GM21717 (cell line): ENCODE measurements around the gene GMDS.
A peak's percentile ranks its signal among the peaks of the same experiment; 100 is the strongest.

Source experiments
- ATAC-seq: cut with Tn5 transposase; IDR thresholded peaks from one replicate; pipeline ENCODE4 v1.9.1; 2021; ENCODE audit warnings: mild to moderate bottlenecking, moderate library complexity; ENCODE audit not compliant: unreplicated experiment

GMDS gene

DNA sequence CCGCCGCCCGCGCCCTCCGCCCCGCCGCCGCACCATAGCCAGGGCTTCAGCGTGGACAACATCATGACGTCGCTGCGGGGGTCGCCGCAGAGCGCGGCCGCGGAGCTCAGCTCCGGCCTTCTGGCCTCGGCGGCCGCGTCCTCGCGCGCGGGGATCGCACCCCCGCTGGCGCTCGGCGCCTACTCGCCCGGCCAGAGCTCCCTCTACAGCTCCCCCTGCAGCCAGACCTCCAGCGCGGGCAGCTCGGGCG, 634.2 kb downstream of the GMDS start:
- ATAC-seq: no peak

GRCh38 chr6:1610497-1611321, 634.7 kb downstream of the GMDS start:
- peak; percentile 15 for ATAC-seq

- ATAC-seq: peak; percentile 49
Measured at GRCh38 chr6:1609648-1610496, 635.5 kb downstream of the GMDS start, which contains the start of gene FOXC1. Gene FOXC1 (plus strand): TSS chr6:1609915. CDS start chr6:1610446, 531 bp downstream.

DNA sequence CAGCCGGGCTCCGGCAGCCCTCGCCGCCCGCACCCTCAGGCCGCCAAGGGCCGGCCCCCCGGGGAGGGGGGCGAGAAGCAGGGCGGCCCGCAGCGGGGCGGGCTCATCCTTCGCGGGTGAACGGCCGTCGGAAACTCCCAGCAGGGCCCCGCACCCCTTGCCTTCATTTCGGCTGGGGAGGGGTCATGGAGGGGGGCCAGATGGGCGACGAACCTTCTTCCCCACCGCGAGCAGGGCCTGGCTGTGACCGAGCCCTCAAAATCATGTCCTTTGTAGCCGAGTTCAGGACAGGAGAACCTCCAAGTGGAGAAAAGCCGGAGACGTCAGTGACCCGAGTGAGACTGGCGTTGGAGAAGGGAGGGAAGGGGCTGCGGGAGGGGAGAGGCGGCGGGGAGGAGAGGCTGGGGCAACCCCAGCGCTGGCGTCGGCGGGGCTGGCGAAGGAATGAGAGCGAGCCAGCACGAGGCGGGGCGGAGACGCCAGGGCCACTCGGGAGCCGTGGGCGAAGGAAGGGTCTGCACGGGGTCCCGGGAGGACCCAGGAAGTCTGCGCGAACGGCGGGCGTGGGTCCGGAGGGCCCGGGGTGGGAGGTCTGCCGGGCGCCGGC, 636.3 kb downstream of the GMDS start:
- ATAC-seq: peak; percentile 14

GRCh38 chr6:1608222-1609040, 637.0 kb downstream of the GMDS start:
- no peak for ATAC-seq

DNA sequence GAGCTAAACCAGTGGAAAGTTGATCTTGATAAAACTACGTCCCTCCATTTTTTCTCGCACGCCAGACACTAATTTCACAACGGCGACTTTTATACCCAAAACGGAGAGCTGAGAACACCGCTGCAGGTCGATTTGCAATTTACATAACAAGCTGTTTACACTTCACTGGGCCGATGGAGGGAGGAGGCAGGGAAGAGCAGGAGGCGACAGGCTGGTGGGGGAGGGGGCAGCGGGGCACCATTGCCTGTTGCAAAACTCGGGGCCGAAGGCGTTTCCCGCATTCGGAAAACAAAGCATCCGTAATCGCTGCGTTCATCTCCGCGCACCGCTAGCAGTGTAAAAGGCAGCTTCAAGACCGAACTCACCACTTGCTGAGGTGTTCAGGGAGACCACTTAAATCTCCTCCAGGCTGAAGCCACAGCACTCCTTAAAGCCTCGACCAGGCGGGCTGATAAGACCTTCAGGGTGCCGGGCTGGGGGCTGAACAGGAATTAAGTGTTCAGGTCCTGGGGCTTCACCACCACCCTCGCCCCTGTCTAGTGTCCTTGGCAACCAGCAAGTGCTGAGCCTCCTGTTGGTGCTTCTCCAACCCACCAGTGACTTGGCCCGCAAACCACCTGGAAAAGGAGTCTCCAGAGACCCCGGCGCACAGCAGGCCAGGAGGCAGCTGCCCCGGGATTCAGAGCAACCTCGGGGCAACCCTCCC, 637.7 kb downstream of the GMDS start:
- no peak for ATAC-seq

DNA sequence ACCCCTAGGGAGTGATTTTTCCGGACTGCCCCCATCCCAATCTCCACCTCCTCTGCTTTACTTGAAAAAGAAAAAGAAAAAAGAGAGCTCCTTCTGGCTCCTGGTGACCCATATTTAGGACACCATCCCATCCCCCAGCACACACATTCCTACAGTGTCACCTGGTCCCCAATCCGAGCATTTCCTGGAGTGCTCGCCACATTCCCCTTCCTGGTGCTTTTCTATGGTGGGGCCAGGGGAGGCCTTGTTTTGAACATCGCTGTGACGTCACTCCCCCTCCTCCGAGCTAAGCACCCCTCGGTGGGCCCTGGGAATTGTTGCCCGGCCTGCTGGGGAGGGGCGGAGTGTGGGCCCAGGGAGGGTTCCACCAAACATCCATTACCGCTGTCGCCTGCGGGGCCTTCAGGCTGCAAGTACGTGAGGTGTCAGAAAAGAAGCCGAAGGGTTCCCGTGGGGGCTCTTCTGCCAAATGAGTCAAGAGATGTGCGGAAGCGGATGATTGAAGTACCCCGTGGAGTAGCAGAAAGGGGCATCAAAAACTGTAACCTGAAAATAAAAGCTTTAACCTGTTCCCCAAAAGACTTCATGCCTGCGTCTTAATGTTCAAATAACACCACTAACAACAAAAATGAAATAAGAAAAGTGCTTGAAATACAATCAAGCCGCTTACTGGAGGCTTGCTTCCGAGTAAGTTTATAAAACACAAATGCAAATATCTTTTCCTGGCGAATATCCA, 638.5 kb downstream of the GMDS start:
- no peak for ATAC-seq

DNA sequence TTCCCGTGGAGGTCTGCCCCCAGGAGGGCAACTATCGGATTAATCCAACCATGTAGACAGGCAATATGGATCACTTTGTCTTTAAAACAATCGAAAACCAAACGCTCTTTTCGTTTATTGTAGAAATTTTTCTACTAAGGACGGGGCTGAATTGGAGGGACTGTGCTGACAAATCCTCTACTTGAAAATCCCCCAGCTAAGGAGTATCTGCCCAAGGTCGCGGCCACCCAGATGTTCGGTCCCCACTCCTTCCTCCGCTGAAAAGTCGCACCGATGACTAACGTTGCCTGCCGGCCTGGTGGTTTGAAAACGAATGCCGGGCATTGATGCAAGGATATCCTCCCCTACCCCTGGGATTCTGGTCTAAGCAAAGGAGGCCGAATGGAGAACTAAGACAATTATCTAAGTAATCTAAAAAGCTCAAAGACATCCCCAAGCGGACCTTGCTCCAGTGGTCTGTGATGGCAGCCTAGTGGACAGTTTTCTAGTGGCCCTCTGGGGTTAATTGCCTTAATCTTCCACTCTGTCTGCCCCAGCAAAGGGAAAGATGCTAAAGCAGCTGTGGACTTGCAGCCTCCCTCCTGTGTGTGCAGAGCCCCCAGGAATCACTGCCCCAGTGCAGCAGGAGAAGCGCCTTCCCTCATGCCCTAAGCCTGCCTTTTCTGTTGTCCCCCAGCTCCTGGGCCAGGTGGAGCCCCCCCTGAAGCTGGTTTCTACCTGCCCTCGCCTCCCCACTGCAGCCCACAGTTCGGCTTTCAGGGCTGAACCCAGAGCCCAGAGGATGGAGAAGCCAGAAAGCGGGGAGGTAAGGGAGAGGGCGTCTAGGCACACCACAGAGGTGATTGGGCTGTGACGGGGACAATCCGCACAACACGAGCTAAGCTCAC, 639.3 kb downstream of the GMDS start:
- ATAC-seq: no peak

DNA sequence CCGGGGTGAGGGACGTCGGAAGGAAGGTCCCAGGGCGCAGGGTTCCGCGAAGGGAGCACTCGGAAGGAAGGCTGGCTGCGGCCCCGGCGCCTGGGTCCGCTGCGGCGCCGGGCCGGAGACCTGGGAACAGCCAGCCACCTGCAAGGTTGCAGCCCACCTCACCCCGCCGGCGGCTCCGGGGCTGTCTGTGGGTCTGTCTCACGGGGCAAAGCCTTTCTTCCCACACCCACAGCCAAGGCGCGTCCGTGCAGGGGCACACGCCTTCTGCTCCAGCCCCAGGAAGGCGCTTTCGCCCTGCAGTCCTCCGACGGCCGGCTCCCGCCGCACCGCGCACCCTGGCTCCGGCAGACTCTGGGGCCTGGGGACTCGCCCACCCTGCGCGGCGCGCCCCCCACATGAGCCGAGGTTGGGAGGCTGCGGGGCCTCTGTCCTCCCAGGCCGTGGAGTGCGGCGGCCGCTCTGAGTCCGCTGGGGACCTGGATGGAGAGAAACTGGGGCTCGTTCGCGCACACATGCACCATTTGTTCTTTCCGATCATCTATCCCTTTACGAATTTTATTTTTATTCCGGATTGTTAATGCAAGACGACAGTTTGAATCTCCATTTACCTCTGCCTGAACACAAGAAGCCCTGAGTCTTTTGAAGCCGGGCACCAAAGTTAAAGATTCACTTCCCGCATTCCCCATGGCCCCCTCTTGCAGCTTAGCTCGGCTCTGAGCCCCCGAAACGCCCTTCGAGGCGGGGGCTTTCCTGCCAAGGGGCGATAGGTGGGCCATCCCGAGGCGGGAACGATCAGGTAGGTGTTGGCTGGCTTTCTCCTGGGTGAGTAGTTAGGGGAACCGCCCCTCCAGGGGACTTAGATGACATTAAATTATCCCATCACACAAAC, 640.2 kb downstream of the GMDS start:
- ATAC-seq: no peak

DNA sequence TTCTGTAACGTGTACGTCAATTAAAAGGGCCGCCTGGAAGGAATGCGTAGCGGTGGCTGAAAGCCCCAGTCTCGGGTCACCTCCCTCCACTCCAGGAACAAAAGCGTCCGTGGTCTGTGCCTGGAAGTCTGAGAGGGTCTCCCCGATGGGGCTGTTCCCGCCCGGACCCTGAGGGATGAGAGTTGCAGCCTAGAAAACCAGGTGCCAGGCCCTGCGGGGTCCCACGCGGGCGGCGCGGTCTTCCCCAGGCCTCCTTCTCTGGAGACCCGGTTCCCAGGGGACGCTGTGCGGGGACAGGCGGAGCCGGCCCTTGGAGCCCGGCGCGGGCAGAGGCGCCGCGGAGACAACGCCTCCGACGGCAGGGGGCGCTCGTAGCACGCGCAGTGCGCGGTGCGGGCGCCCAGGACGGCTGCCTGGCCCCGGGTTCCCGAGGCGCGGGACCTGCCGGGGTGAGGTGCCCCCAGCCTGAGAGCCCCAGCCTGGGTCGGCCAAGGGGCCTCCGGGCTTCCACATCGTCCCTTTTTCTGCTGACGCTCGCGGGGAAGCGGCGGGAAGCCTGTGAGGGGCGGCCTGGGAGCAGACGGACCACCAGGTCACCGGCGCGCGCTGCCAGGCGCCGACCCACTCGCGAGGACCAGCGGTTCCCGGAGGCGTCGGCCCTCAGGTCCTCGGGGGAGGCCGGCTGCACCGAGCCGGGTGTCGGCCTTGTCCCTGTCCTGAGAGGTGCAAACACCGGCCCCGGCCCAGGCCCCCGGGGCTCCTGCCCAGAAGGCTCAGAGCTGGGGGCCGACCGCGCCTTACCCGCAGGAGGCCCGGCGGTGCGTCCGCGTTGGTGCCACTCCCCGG, 641.0 kb downstream of the GMDS start:
- ATAC-seq: no peak

GRCh38 chr6:1603708-1604107, 641.7 kb downstream of the GMDS start:
- no peak for ATAC-seq

DNA sequence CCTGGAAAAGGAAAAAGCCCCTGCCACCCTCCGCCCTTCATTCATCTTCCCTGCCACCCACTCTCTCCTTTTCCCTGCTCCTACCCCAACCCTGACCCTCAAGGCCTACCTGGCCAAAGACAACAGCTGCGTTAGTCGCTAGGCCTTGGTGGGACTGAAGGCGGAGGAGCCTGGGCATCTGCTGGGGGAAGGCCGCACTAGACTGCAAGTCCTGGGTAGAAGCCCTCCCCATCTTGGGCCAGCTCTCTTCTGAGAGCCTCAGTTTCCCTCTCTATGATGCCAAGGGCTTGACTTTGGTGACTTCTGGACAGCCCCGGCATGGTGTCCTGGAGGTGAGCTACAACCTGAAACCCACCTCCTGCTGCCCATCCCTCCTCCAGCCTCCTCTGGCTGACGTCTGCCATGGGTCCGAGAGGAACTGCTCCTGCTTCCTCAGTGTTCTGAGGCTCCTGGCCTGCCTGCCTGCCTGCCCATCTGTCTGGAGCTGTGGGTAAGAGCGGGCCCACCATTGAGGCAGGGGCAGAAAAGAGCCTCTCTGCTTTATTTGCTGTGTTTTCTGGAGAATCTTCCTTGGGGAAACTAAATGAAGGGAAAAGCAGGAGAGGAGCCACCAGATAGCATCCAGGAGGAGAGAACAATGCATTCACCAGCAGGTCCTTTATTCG, 643.2 kb downstream of the GMDS start:
- ATAC-seq: no peak

DNA sequence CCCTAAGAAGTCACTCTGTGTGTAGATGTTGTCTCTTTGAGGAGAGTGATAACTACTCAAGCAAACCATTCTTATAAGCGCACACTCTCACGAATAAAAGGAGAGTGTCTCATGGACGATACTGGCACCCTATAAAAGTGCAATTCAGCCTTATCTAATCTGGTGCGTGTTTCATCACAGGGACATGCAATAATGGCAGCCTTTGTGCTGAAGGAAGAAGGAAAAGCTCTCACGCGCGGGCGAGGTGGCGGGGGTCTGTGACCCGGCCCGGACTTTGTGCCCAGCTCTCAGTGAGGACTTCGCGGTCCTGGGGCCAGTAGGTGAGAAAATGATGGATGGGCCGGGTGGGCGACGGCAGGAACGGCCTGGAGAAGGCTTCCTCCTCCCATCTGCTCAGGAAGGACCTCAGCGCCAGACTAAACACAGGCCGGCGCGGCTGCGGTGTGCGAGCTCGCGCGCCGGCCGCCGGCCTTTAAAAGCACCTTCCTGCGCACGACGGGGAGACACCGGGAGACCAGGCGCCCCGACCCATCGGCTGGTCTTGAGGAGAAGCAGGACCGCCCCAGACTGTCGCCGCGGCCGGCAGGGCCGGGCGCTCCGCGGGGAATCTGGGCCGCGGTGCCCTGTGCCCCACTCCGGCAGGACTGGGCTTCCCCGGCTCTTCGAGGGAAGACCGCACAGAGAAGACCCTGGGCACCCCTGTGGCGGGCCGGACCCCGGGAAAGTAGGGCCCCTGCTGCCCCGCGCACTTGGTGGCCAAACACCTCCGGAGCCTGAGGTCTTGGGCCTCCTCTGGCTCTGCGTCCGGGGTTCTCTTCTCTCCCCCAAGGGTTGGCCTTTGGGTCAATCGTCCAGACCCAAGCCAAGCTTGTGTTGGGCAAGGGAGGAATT, 644.0 kb downstream of the GMDS start:
- ATAC-seq: no peak

GRCh38 chr6:1600764-1601157, 644.6 kb downstream of the GMDS start:
- ATAC-seq: no peak

DNA sequence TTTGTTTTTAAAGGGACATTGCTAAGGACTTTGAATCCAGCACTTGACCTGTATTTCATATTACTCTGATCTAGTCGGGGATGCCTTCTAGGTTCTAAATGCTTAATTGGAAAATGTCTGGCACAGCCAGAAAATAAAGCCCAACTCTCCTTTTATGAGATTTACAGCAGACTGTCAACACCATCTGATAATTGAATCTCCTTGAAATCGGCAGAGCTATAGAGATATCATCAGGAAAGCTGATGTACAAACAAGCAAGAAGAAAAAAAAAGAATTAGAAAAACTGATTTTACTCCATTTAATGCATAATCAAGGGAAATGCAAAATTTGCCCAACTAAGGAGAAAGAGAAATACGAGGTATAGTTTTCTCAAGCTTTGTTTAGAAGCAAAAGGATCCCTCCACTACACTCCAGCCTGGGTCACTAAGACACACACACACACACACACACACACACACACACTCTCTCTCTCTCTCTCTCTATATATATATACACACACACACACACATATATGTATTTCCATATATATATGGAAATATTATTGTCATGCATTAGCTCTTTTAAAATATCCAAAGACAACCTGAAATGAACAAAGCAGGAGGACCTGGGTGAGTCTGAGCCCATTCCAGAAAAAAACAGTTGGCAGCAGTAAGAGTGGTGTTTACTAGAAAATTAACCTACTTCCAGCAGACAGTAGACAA, 645.2 kb downstream of the GMDS start:
- ATAC-seq: no peak
